ENCODE measurements around the gene TFR2.
A peak's percentile ranks its signal among the peaks of the same experiment; 100 is the strongest.

Gene TFR2

DNA sequence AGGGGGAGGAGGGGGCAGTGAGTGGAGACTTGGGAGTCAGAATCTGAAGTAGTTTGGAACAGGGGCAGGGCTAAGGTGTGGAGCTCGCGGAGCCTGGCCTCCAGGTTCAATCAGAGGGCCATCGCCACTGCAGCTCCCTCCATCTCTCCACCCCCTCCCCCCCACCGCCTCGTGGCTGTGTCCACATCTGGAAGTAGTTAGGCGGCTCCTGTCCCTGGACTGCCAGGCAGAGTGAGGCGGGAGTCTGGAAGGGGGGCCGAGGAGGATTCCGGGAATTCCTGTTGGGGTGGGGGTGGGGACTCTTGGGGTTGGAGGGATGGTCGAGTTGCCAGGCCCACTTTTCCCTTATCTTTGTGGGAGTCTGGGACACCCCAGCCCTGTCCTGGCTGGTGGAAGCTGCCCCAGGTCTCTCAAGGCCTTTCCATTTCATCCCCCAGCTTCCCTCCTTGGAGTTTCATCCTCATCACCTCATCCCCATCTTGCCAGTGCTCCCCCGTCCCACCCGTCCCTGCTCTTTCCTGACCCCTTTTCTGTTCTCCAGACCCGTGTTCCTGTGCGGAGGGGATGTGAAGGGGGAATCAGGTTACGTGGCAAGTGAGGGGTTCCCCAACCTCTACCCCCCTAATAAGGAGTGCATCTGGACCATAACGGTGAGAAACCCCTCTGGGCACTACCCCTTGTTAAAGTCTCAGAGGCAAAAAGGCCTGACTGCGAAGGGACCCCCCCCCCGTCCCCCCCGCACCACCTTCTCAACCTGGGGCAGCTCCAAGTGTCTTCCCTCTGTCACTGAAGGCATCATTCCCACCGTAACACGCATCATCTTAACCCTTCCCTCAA, 38.2 kb downstream of the TFR2 start:
- peak overlapping the region; percentile 87 for H3K4me3 ChIP-seq (ENCODE audit: low read depth, low read length)
- peaks cover 2% of the 10 kb centered on the region for H3K27me3 ChIP-seq (ENCODE audit: control insufficient read depth, insufficient read depth, low read length)
- no peaks in the 10 kb centered on the region for H3K9me3 ChIP-seq (ENCODE audit: control insufficient read depth, insufficient read depth, low read length)
- H3K9ac ChIP-seq (ENCODE audit: low read depth, low read length) = peak overlapping the region; percentile 65
- peaks cover 12% of the 10 kb centered on the region for H3K36me3 ChIP-seq (ENCODE audit: control insufficient read depth, insufficient read depth, low read length)
- no peaks in the 10 kb centered on the region for H3K4me1 ChIP-seq (ENCODE audit: control insufficient read depth, insufficient read depth, low read length)

DNA sequence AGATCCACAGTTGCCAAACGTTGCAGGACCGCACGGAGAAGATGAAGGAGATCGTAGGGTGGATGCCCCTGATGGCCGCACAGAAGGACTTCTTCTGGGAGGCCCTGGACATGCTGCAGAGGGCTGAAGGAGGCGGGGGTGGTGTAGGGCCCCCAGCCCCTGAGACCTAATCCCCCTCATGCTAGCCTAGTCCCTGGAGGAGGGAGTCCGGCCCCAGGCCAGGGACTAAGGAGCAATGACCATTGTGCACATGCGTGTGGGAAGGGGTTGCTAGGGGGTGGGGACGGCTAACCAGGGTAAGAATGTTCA, 40.7 kb downstream of the TFR2 start:
- Histone ChIP-seq H3K27me3 (ENCODE audit: control insufficient read depth, insufficient read depth, low read length) (no peaks in the 10 kb centered on the region), H3K4me3 (ENCODE audit: low read depth, low read length) (no peak overlapping the region), H3K9ac (ENCODE audit: low read depth, low read length) (no peak overlapping the region), H3K36me3 (ENCODE audit: control insufficient read depth, insufficient read depth, low read length) (peaks cover 11% of the 10 kb centered on the region), H3K9me3 (ENCODE audit: control insufficient read depth, insufficient read depth, low read length) (no peaks in the 10 kb centered on the region), H3K4me1 (ENCODE audit: control insufficient read depth, insufficient read depth, low read length) (no peaks in the 10 kb centered on the region)

DNA sequence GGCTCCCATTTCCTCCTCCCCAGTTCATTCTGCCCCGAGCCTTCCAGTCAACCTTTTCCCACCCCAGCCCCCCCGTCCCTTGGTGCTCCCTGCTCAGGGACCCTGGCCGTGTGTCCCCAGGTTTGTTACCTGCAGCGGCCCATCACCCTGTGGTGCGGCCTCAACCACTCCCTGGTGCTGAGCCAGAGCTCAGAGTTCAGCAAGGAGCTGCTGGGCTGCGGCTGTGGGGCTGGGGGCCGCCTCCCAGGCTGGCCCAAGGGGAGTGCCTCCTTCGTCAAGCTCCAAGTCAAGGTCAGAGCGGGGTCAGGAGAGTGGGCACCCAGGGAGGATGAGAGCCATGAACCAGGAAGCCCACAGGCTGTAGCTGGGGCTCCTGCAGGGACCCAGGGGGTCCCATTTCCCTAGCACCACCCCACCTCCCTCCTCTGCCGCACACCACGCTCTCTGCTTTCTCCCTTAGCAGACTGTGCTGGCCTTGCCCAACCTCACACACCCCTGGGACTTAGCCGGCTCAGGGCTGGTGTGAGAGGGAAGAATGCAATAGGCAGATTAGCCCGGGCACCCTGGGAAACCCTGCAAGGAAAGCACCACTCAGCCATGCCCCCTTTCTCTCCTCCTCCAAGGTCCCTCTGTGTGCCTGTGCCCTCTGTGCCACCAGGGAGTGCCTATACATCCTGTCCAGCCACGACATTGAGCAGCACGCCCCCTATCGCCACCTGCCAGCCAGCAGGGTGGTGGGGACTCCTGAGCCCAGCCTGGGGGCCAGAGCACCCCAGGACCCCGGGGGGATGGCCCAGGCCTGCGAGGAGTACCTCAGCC, 41.2 kb downstream of the TFR2 start:
- no peak overlapping the region for H3K4me3 ChIP-seq (ENCODE audit: low read depth, low read length)
- H3K9me3 ChIP-seq (ENCODE audit: control insufficient read depth, insufficient read depth, low read length) = no peaks in the 10 kb centered on the region
- no peaks in the 10 kb centered on the region for H3K4me1 ChIP-seq (ENCODE audit: control insufficient read depth, insufficient read depth, low read length)
- H3K9ac ChIP-seq (ENCODE audit: low read depth, low read length) = no peak overlapping the region
- peaks cover 11% of the 10 kb centered on the region for H3K36me3 ChIP-seq (ENCODE audit: control insufficient read depth, insufficient read depth, low read length)
- H3K27me3 ChIP-seq (ENCODE audit: control insufficient read depth, insufficient read depth, low read length) = no peaks in the 10 kb centered on the region

DNA sequence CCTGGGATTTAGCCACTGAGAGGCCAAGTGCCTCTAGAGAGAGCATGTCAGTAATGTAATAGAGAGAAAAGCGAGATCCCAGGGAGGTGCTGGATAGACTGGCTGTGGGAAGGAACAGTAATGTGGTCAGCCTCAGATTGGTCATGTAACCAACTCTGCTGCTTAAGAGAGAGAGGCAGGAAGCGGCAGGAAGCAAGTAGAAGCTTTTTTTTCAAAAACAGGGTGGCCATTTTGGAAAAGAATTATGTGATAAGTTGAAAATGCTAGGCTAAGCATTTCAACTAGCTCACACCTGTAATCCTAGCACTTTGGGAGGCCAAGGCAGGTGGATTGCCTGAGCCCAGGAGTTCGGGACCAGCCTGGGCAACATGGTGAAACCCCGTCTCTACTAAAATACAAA, 42.9 kb downstream of the TFR2 start:
- no peaks in the 10 kb centered on the region for H3K4me1 ChIP-seq (ENCODE audit: control insufficient read depth, insufficient read depth, low read length)
- H3K36me3 ChIP-seq (ENCODE audit: control insufficient read depth, insufficient read depth, low read length) = peaks cover 13% of the 10 kb centered on the region
- no peak overlapping the region for H3K9ac ChIP-seq (ENCODE audit: low read depth, low read length)

DNA sequence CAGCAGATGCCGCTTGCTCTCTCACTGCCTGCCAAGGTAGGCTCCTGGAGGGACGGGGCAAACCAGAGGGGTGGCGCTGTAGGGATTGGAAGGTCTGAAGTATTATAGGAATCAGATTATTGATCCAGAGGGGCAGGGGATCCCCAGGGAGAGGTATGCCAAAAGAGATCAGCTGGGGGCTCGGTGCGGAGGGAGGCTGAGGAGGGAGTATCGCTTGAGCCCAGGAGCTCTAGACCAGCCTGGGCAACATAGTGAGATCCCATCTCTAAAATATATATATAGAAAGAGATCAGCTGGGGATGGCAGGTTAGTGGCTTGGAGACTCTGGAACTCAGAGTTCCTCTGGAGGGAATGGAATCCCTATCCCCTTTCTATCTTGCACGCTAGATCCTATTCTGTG, 46.2 kb downstream of the TFR2 start:
- Histone ChIP-seq H3K9ac (ENCODE audit: low read depth, low read length) (no peak overlapping the region), H3K27me3 (ENCODE audit: control insufficient read depth, insufficient read depth, low read length) (no peaks in the 10 kb centered on the region), H3K36me3 (ENCODE audit: control insufficient read depth, insufficient read depth, low read length) (peaks cover 9% of the 10 kb centered on the region), H3K4me1 (ENCODE audit: control insufficient read depth, insufficient read depth, low read length) (peaks cover 5% of the 10 kb centered on the region), H3K4me3 (ENCODE audit: low read depth, low read length) (no peak overlapping the region), H3K9me3 (ENCODE audit: control insufficient read depth, insufficient read depth, low read length) (no peaks in the 10 kb centered on the region)

More for the DNA sequence above, 42.9 kb downstream of the TFR2 start:
- Histone ChIP-seq H3K4me3 (ENCODE audit: low read depth, low read length) (no peak overlapping the region), H3K9me3 (ENCODE audit: control insufficient read depth, insufficient read depth, low read length) (no peaks in the 10 kb centered on the region), H3K27me3 (ENCODE audit: control insufficient read depth, insufficient read depth, low read length) (no peaks in the 10 kb centered on the region)

DNA sequence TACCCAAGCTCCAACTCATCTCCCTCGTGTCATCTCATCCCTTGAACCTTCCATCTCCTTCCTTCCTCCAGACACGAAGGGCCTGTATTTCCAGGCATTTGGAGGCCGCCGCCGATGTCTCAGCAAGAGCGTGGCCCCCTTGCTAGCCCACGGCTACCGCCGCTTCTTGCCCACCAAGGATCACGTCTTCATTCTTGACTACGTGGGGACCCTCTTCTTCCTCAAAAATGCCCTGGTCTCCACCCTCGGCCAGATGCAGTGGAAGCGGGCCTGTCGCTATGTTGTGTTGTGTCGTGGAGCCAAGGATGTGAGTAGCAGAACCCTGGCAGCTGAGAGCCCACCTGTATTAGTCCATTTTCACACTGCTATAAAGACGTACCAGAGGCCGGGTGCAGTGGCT, 49.8 kb downstream of the TFR2 start:
- Histone ChIP-seq H3K36me3 (ENCODE audit: control insufficient read depth, insufficient read depth, low read length) (peaks cover 6% of the 10 kb centered on the region), H3K27me3 (ENCODE audit: control insufficient read depth, insufficient read depth, low read length) (no peaks in the 10 kb centered on the region), H3K9me3 (ENCODE audit: control insufficient read depth, insufficient read depth, low read length) (no peaks in the 10 kb centered on the region), H3K4me1 (ENCODE audit: control insufficient read depth, insufficient read depth, low read length) (peaks cover 14% of the 10 kb centered on the region), H3K4me3 (ENCODE audit: low read depth, low read length) (no peak overlapping the region), H3K9ac (ENCODE audit: low read depth, low read length) (no peak overlapping the region)

DNA sequence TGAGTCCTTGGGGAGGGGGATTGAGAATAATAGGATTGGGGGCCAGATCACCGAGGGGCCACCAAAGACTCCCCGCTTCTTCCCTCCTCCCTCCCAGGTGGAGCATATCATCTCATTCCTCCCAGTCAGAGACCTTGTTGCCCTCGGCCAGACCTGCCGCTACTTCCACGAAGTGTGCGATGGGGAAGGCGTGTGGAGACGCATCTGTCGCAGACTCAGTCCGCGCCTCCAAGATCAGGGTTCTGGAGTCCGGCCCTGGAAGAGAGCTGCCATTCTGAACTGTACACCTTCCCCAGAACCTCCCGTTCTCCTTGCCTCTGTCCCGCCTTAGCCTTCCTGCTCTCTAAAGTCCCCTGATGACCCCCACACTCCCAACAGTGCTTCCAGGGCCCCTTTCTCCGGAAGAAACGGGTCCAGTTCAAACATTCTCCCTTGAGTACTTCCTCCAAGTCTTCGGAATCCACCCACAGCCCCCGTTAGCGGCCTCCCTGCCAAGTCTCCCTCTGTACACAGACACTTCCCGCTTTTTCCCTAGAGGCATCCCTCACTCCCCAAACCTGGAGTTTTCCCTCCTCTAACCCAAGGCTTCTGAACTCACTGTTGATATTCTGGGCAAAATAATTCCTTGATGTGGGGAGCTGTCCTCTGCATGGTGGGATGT, 51.1 kb downstream of the TFR2 start:
- H3K9me3 ChIP-seq (ENCODE audit: control insufficient read depth, insufficient read depth, low read length) = no peaks in the 10 kb centered on the region
- H3K27me3 ChIP-seq (ENCODE audit: control insufficient read depth, insufficient read depth, low read length) = no peaks in the 10 kb centered on the region
- H3K36me3 ChIP-seq (ENCODE audit: control insufficient read depth, insufficient read depth, low read length) = peaks cover 3% of the 10 kb centered on the region
- H3K9ac ChIP-seq (ENCODE audit: low read depth, low read length) = no peak overlapping the region
- H3K4me3 ChIP-seq (ENCODE audit: low read depth, low read length) = peak overlapping the region; percentile 12
- peaks cover 14% of the 10 kb centered on the region for H3K4me1 ChIP-seq (ENCODE audit: control insufficient read depth, insufficient read depth, low read length)

DNA sequence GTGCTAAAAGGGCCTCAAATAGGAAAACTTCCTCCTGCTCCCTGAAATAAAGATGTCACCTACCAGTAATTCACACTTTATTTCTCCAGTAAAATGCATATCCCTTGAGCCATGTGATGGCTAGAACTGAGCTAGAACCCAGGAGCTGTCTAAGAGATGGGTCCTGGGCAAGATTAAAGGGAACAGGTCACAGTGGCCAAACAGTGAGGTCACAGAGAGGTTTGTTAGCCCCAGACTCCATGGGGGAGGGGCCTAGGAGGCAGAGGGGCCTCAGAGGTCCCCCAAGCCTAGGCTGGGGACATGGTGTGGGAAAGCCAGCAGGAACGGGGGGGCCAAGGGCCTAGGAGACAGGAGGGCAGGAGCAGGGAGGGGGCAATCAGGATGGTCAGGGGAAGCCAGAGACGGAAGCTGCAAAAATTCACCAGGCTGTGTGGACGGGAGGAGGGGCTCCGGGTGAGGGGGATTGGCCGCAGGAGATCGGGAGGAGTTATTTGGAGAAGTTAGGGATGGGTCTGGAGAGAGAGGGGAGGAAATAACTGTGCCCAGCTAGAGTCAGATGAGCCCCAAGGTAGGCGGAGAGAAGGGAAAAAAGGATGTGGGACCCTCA, 51.9 kb downstream of the TFR2 start:
- H3K4me3 ChIP-seq (ENCODE audit: low read depth, low read length) = peak overlapping the region; percentile 12
- peaks cover 17% of the 10 kb centered on the region for H3K4me1 ChIP-seq (ENCODE audit: control insufficient read depth, insufficient read depth, low read length)
- H3K36me3 ChIP-seq (ENCODE audit: control insufficient read depth, insufficient read depth, low read length) = peaks cover 2% of the 10 kb centered on the region
- no peaks in the 10 kb centered on the region for H3K27me3 ChIP-seq (ENCODE audit: control insufficient read depth, insufficient read depth, low read length)
- no peak overlapping the region for H3K9ac ChIP-seq (ENCODE audit: low read depth, low read length)
- H3K9me3 ChIP-seq (ENCODE audit: control insufficient read depth, insufficient read depth, low read length) = no peaks in the 10 kb centered on the region

DNA sequence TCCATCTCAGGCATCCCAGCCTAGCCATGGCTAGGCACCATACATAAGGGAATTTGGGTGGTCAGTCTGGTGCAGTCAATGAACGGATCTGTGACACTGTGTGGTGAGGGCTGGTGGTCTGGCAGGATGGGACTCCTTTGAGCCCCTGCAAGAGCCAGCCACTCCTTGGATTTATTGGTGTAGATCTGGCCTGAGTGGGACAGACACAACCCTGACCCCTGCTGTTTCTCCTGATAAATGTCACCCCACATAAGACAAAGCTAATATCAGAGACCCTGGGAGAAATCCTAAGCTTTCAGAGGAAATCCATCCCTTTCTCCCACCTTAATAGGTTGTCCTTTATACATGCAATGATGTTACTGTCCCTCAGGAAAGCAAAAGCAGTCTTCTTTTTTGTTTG, 52.9 kb downstream of the TFR2 start:
- no peak overlapping the region for H3K9ac ChIP-seq (ENCODE audit: low read depth, low read length)
- H3K27me3 ChIP-seq (ENCODE audit: control insufficient read depth, insufficient read depth, low read length) = no peaks in the 10 kb centered on the region
- H3K9me3 ChIP-seq (ENCODE audit: control insufficient read depth, insufficient read depth, low read length) = no peaks in the 10 kb centered on the region

DNA sequence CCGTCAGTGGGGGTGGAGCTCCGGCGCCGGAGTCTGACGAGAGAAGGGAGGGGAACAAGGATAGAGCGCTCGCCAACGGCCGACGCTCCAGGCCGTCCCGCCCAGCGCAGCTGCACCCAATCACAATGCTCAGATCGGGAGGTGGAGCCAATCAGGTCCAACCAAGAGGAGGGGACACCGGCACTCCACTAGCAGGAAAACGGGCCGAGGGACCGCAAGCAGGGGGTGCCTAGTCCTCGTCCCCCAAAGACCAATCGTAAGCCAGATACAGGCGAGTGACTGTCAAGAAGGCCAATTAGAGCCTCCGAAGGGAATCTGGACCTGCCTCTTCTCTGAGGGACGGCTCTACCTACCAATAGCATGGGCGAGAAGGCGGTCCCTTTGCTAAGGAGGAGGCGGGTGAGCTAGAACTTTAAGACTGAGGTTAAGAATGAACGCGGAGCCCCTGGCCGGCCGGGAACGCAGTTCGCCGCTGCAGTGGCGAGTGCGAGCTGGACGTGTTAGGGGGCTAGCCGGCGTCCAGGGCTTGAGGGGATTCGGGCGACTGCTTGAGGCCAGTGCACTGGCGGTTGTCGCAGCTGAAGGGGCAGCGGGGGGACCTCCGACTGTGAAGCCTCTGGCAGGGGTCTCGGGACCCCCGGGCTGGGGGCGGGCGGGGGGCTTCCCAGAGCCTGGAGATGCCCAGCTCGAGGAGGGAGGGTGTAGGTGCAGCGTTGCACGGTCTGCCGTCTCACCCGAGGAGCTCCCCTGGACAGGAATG, 54.9 kb downstream of the TFR2 start, which contains the start of gene FBXO24:
Gene FBXO24 (plus strand): TSS at position 63 of the 760 bp plus-strand sequence. CDS start 298 bp downstream, at position 361.
- peaks cover 20% of the 10 kb centered on the region for H3K4me1 ChIP-seq (ENCODE audit: control insufficient read depth, insufficient read depth, low read length)
- peak within 1 kb of the TSS; percentile 88 for H3K9ac ChIP-seq (ENCODE audit: low read depth, low read length)
- H3K27me3 ChIP-seq (ENCODE audit: control insufficient read depth, insufficient read depth, low read length) = no peaks in the 10 kb centered on the region
- H3K9me3 ChIP-seq (ENCODE audit: control insufficient read depth, insufficient read depth, low read length) = no peaks in the 10 kb centered on the region
- H3K4me3 ChIP-seq (ENCODE audit: low read depth, low read length) = peak within 1 kb of the TSS; percentile 96
- H3K36me3 ChIP-seq (ENCODE audit: control insufficient read depth, insufficient read depth, low read length) = peaks cover 14% of the 10 kb centered on the region

More for the DNA sequence above, 52.9 kb downstream of the TFR2 start:
- Histone ChIP-seq H3K36me3 (ENCODE audit: control insufficient read depth, insufficient read depth, low read length) (no peaks in the 10 kb centered on the region), H3K4me3 (ENCODE audit: low read depth, low read length) (no peak overlapping the region), H3K4me1 (ENCODE audit: control insufficient read depth, insufficient read depth, low read length) (peaks cover 19% of the 10 kb centered on the region)
